Astrocyte (in vitro differentiated cells and primary cell): ENCODE results near the gene MEAK7.

Experiments used
- CTCF ChIP-seq: IDR thresholded peaks from 2 replicates; pipeline ENCODE4 v1.5.1; 2011; ENCODE audit warnings: low read depth, mild to moderate bottlenecking, inconsistent platforms, low read length, moderate library complexity; ENCODE audit not compliant: insufficient read depth
- EZH2 ChIP-seq: IDR thresholded peaks from 2 replicates; pipeline ENCODE4 v1.6.1; 2012; ENCODE audit warnings: mild to moderate bottlenecking, low read length, inconsistent platforms; ENCODE audit not compliant: insufficient read depth

DNA sequence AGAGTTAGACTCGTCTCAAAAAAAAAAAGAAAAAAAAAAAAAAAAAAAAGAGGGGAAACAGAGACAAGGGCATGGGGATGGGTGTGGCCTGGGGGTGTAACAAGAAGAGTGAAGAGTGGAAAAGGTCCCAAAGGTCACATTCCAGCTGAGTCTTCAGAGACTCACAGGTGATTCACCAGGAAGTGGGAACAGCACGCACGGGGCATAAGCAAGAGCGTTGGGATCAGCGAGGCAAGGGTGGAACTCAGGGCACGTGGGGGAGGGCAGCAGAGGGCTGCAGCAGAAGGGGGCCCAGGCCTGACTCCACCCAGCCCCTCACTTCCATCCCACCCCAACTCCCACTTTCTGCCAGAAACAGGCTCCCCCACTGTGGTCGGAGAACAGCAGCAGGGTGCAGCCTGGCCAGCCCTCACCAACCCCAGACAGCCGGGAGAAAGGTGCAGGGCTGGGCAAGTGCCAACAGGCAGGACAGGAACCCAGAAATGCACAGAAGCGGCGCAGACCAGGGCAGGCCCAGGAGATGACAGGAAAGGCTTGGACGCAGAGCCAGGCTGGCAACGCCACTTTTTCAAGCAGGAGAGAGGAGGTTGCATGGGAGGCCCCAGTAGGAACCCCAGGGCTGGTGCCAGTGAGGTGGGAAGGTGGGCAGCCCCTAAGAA, 3.3 kb downstream of the MEAK7 start:
- TF ChIP-seq CTCF (no peak), EZH2 (no peak)
